Chondrocyte (in vitro differentiated cells): ENCODE results near the gene FBXL17. TPM values are rescaled to one million over a fixed set of nuclear protein-coding genes. Genes with fewer than 3 reads are reported as not detected.
A peak's percentile ranks its signal among the peaks of the same experiment; 100 is the strongest.

ENCODE experiments used
- DNase-seq: peaks from one replicate; pipeline ENCODE4 v3.0.0; 2021; ENCODE audit warnings: mixed read lengths, low spot score
- H3K27ac Mint-ChIP-seq: one replicate; pipeline ENCODE4 v1.8.0; 2021; ENCODE audit warnings: mild to moderate bottlenecking, moderate library complexity, mixed read lengths; ENCODE audit not compliant: unreplicated experiment
- H3K27me3 Mint-ChIP-seq: 2 replicates; pipeline ENCODE4 v1.8.0; 2021; ENCODE audit warnings: low read depth, mixed read lengths
- H3K36me3 Mint-ChIP-seq: 2 replicates; pipeline ENCODE4 v1.8.0; 2021; ENCODE audit warnings: low read depth, mixed read lengths
- H3K4me1 Mint-ChIP-seq: 2 replicates; pipeline ENCODE4 v1.8.0; 2021; ENCODE audit warnings: low read depth, mild to moderate bottlenecking, mixed read lengths
- H3K4me3 Mint-ChIP-seq: one replicate; pipeline ENCODE4 v1.8.0; 2021; ENCODE audit warnings: mild to moderate bottlenecking, moderate library complexity, mixed read lengths; ENCODE audit not compliant: unreplicated experiment
- H3K9me3 Mint-ChIP-seq: 2 replicates; pipeline ENCODE4 v1.8.0; 2021; ENCODE audit warnings: low read depth, mixed read lengths
- CTCF ChIP-seq: fragments of 200-600 bp; sonication (generic); IDR thresholded peaks from 2 replicates; pipeline ENCODE4 v1.5.0; 2021; ENCODE audit warnings: antibody characterized with exemption, mild to moderate bottlenecking, moderate library complexity
- total RNA-seq: library from RNA; stranded (reverse); gene quantifications from 3 replicates; pipeline ENCODE4 v1.2.1, GENCODE V29; 2021

FBXL17 gene
- total RNA-seq, 1 donor from 2014 or later: 15.3 TPM

DNA sequence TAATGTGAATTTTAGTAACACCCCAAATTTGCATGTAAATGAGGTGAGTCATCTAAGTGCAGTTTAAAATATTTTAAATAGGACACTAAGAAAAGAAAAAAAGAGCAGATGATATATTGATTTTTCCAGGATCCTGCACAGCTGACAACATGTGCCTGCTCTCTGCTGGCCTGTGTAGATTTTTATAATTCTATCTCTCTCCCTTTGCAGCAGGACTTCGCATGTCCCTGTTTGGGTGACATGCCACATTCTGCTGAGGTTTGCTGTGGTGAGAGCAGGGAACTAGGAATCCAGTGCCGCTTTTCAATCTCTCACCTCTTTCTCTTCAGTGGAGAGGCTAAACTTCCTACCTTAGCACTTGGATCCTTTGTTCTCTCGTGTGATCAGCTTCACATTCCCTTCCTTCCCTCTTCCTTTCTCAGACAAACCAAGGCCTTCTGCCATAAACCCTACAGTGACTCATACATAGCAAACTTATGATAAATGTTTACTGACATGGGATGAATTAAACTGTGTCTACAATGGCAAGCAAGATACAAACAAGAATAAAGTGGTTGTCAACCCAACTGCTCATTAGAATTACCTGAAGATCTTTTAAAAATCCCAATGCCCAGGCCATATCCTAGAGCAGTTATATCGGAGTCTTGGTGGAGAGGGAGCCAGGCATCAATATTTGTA lies 512.3 kb downstream of the FBXL17 start:
- Mint-ChIP-seq H3K27ac (peak overlapping the region; percentile 9), H3K9me3 (no peaks in the 10 kb centered on the region), H3K27me3 (no peaks in the 10 kb centered on the region), H3K4me3 (no peak overlapping the region), H3K36me3 (peaks cover under 1% of the 10 kb centered on the region), H3K4me1 (peaks cover 22% of the 10 kb centered on the region)
- TF ChIP-seq CTCF: no peak
- no peak for DNase-seq

- H3K4me1 Mint-ChIP-seq: peaks cover 19% of the 10 kb centered on the region
Measured at GRCh38 chr5:107868650-107869409, 513.1 kb downstream of the FBXL17 start.

GRCh38 chr5:107867266-107867665 lies 514.6 kb downstream of the FBXL17 start:
- H3K4me1 Mint-ChIP-seq: peaks cover 16% of the 10 kb centered on the region
- DNase-seq: no peak
- H3K9me3 Mint-ChIP-seq: no peaks in the 10 kb centered on the region

More at GRCh38 chr5:107868650-107869409, 513.1 kb downstream of the FBXL17 start:
- Mint-ChIP-seq H3K36me3 (peaks cover 2% of the 10 kb centered on the region), H3K4me3 (no peak overlapping the region), H3K9me3 (no peaks in the 10 kb centered on the region), H3K27ac (no peak overlapping the region), H3K27me3 (no peaks in the 10 kb centered on the region)
- DNase-seq: no peak
- TF ChIP-seq CTCF: no peak

DNA sequence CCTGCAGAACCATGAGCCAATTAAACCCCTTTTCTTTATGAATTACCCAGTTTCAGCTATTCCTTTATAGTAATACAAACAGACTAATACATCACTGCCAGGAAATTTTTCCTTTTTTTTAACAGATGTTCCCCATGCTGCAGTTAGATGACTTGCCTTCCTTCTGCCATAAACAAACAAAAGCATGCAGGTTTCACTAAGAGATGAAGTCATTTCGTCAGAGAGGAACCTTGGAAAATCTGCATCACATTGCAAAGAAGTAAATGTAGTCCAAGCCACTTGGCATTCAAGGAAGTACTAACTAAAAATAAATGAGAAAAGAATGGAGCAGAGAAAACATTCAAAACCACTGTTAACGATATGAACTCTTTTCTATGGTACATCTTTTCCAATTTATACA lies 517.1 kb downstream of the FBXL17 start:
- H3K4me3 Mint-ChIP-seq: no peak overlapping the region

More at GRCh38 chr5:107867266-107867665, 514.6 kb downstream of the FBXL17 start:
- Mint-ChIP-seq H3K27ac (no peak overlapping the region), H3K4me3 (no peak overlapping the region), H3K36me3 (peaks cover 2% of the 10 kb centered on the region), H3K27me3 (no peaks in the 10 kb centered on the region)
- no peak for TF ChIP-seq CTCF

More for the DNA sequence above, 517.1 kb downstream of the FBXL17 start:
- H3K27me3 Mint-ChIP-seq: no peaks in the 10 kb centered on the region
- H3K36me3 Mint-ChIP-seq: peaks cover 2% of the 10 kb centered on the region
- no peak for DNase-seq
- TF ChIP-seq CTCF: no peak
- H3K27ac Mint-ChIP-seq: peak overlapping the region; percentile 18
- peaks cover 14% of the 10 kb centered on the region for H3K4me1 Mint-ChIP-seq
- H3K9me3 Mint-ChIP-seq: no peaks in the 10 kb centered on the region
